ENCODE results near the gene FAM81A. TPM values are rescaled to one million over a fixed set of nuclear protein-coding genes. Genes with fewer than 3 reads are reported as not detected.
"Not testable (repeated sequence)": the region's sequence is repeated elsewhere in the genome, so short reads cannot be mapped to it uniquely, and the experiment has no call there.

The FAM81A gene
- total RNA-seq, 1 donor from 2014 or later, result 0.49 TPM

DNA sequence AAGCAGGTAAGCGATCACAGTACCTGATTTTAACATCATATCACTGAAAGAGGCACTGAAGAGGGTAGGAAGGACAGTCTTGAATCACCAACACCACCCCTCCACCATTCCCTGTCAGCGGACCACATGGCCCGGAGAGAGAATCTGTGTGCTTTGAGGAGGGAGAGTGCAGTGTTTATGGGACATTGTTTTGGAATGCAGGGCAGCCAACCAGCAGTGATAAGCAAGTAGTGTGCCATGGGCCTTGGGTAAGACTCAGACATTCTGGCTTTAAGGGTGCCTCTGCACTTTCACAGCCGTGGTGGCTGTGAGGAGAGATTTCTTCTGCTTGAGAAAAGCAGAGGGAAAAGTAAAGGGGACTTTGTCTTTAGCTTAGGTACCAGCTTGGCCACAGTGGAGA lies 46.4 kb downstream of the FAM81A start:
- Histone ChIP-seq H3K4me1 (no peaks in the 10 kb centered on the region), H3K27ac (no peak overlapping the region), H3K9me3 (no peaks in the 10 kb centered on the region), H3K27me3 (no peaks in the 10 kb centered on the region), H3K36me3 (no peaks in the 10 kb centered on the region), H3K4me3 (no peak overlapping the region)
- TF ChIP-seq, protein P1, sequence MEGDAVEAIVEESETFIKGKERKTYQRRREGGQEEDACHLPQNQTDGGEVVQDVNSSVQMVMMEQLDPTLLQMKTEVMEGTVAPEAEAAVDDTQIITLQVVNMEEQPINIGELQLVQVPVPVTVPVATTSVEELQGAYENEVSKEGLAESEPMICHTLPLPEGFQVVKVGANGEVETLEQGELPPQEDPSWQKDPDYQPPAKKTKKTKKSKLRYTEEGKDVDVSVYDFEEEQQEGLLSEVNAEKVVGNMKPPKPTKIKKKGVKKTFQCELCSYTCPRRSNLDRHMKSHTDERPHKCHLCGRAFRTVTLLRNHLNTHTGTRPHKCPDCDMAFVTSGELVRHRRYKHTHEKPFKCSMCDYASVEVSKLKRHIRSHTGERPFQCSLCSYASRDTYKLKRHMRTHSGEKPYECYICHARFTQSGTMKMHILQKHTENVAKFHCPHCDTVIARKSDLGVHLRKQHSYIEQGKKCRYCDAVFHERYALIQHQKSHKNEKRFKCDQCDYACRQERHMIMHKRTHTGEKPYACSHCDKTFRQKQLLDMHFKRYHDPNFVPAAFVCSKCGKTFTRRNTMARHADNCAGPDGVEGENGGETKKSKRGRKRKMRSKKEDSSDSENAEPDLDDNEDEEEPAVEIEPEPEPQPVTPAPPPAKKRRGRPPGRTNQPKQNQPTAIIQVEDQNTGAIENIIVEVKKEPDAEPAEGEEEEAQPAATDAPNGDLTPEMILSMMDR (IDR thresholded peaks at IDR 0.05), result no peak
- no peak for DNase-seq (ENCODE audit: extremely low spot score in 2 of 2)
- intact Hi-C loops (cut with DNase I), result no loop called here

DNA sequence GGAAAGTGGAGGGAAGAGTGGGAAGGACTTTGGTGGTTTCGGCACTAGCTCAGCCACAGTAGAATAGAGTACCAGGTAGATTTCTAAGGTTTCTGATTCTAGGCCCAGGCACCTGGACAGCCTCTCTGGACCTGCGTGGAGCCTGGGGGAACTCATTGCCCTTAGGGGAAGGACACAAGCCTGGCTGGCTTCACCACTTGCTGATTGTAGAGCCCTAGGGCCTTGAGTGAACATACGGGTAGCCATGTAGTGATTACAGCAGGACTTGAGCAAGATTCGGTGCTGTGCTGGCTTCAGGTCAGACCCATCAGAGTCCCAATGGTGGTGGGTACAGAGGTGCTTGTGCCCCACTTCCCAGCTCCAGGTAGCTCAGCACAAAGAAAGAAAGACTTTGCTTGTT lies 47.0 kb downstream of the FAM81A start:
- DNase-seq (ENCODE audit: extremely low spot score in 2 of 2), result no peak
- Histone ChIP-seq H3K36me3 (no peaks in the 10 kb centered on the region), H3K27ac (no peak overlapping the region), H3K4me3 (no peak overlapping the region), H3K4me1 (no peaks in the 10 kb centered on the region), H3K9me3 (no peaks in the 10 kb centered on the region), H3K27me3 (no peaks in the 10 kb centered on the region)
- intact Hi-C loops (cut with DNase I), result no loop called here
- no peak for TF ChIP-seq POLR2A (IDR thresholded peaks at IDR 0.05)
- TF ChIP-seq, protein P1 (IDR thresholded peaks at IDR 0.05), result no peak

DNA sequence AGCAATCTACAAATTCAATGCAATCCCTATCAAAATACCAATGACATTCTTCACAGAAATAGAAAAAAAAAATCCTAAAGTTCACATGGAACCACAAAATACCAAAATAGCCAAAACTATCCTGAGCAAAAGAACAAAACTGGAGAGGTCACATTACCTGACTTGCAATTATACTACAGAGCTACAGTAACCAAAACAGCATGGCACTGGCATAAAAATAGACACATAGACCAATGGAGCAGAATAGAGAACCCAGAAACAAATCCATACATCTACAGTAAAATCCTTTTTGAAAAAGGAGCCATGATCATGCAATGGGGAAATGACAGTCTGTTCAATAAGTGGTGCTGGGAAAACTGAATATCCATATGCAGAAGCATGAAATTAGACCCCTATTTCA lies 51.5 kb downstream of the FAM81A start:
- H3K9me3 ChIP-seq; H3K36me3 ChIP-seq; H3K27ac ChIP-seq; H3K4me1 ChIP-seq; H3K4me3 ChIP-seq; DNase-seq (ENCODE audit: extremely low spot score in 2 of 2); intact Hi-C loops (cut with DNase I); H3K27me3 ChIP-seq: not testable (repeated sequence)

DNA sequence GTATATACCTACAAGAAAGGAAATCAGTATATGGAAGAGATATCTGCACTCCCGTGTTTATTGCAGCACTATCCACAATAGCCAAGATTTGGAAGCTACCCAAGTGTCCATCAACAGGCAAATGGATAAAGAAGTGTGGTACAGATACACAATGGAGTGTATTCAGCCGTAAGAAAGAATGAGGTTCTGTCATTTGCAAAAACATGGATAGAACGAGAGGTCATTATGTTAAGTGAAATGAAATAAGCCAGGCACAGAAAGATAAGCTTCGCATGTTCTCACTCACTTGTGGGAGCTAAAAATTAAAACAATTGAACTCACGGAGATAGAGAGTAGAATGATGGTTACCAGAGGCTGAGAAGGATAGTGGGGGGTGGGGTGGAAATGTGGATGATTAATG lies 53.1 kb downstream of the FAM81A start:
- Histone ChIP-seq H3K36me3 (no peaks in the 10 kb centered on the region), H3K27me3 (no peaks in the 10 kb centered on the region), H3K4me1 (no peaks in the 10 kb centered on the region), H3K4me3 (no peak overlapping the region), H3K9me3 (no peaks in the 10 kb centered on the region), H3K27ac (no peak overlapping the region)
- TF ChIP-seq POLR2AphosphoS5 (IDR thresholded peaks at IDR 0.05; ENCODE audit: insufficient read depth in 1 of 2, low read depth in 1 of 2) (no peak), POLR2A (IDR thresholded peaks at IDR 0.05) (no peak)
- TF ChIP-seq, protein P1 (IDR thresholded peaks at IDR 0.05), result no peak
- no peak for DNase-seq (ENCODE audit: extremely low spot score in 2 of 2)
- intact Hi-C loops (cut with DNase I), result no loop called here

DNA sequence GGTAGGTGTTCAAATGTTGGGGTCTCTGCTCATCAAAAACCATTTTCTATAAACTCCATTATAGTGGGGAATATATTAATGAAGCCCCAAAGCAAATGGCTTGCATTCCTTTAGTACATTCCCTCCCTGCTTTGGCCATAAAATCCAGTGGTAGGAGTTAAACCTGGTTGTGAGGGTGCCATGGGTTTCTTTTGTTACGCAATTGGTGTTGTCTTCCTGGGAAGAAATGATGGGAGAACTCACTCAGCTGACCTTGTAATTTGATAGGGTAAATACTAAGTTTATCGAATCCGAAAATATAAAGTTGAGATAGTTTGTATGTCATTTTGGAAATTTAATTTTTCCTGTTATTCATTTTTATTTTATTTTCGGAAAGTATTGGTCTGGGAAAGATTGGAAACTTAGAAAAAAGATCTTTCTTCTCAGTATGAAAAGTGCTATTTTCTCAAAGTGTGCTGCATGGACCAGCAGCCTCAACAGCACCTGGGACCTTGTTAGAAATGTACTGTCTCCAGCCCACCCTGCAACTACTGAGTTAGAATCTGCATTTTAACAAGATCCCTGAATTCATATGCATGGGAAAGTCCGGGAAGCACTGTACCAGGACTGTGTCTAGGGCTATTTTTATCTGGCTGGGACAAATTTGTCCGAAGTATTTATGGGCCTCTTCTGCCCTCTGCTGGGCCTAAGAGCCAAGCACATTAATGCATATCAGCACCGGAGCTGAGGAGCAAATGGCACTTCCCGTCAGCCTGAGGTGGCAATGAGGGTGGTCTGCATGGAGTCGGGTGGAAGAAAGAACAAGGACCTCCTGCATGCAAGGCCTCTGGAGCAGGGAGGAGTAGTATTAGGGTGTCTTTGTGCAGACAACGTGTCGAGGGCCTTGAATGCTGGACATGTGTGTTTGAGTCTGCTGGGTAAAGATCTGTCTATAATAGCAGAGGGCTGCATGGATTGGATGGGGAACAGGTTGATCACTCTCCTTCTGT lies 54.7 kb downstream of the FAM81A start:
- H3K9me3 ChIP-seq, result no peaks in the 10 kb centered on the region
- H3K36me3 ChIP-seq, result no peaks in the 10 kb centered on the region
- H3K4me1 ChIP-seq, result no peaks in the 10 kb centered on the region
- no peaks in the 10 kb centered on the region for H3K27me3 ChIP-seq
- H3K27ac ChIP-seq, result no peak overlapping the region
- TF ChIP-seq, protein P1 (IDR thresholded peaks at IDR 0.05), result peak; percentile 66 to 89 (median 88)
- TF ChIP-seq POLR2A (IDR thresholded peaks at IDR 0.05) (no peak), POLR2AphosphoS5 (IDR thresholded peaks at IDR 0.05; ENCODE audit: insufficient read depth in 1 of 2, low read depth in 1 of 2) (no peak)
- DNase-seq (ENCODE audit: extremely low spot score in 2 of 2), result no peak
- no peak overlapping the region for H3K4me3 ChIP-seq
- intact Hi-C loops (cut with DNase I), result no loop called here
